Activated naive CD8-positive, alpha-beta T cell treated with anti-CD3 and anti-CD28 coated beads, Interleukin-2, amount 10 ng/mL, durations not matched to agents 7 days and 5 days (primary cell): ENCODE results near the gene FAM131B. TPM values are rescaled to one million over a fixed set of nuclear protein-coding genes. Genes with fewer than 3 reads are reported as not detected.
A peak's percentile ranks its signal among the peaks of the same experiment; 100 is the strongest.

Experiments used
- ATAC-seq: fragments of 150-1000 bp; cut with Tn5 transposase; one replicate; pipeline ENCODE4 v1.10.0; 2021; ENCODE audit warnings: low read depth, moderate library complexity
- POLR2A ChIA-PET: fragments of 350-600 bp; sonication (Branson Sonifier 250); formaldehyde crosslinking; loops from one replicate; lab custom pipeline; 2021; ENCODE audit warnings: antibody characterized with exemption; lab: Charles Lee
- DNase-seq: peaks from one replicate; pipeline ENCODE4 v3.0.0; 2021
- H3K27ac Mint-ChIP-seq: one replicate; pipeline ENCODE4 v1.8.0; 2022; ENCODE audit warnings: mild to moderate bottlenecking, mixed read lengths
- H3K27me3 Mint-ChIP-seq: one replicate; pipeline ENCODE4 v1.8.0; 2022; ENCODE audit warnings: mild to moderate bottlenecking, moderate library complexity, mixed read lengths
- H3K36me3 Mint-ChIP-seq: one replicate; pipeline ENCODE4 v1.8.0; 2021; ENCODE audit warnings: mild to moderate bottlenecking, mixed read lengths
- H3K4me1 Mint-ChIP-seq: one replicate; pipeline ENCODE4 v1.8.0; 2021; ENCODE audit warnings: mixed read lengths
- H3K4me3 Mint-ChIP-seq: one replicate; pipeline ENCODE4 v1.8.0; 2022; ENCODE audit warnings: mild to moderate bottlenecking, moderate library complexity, mixed read lengths
- H3K9me3 Mint-ChIP-seq: one replicate; pipeline ENCODE4 v1.8.0; 2021; ENCODE audit warnings: mixed read lengths
- total RNA-seq, 2 experiments: library from RNA; stranded (reverse); gene quantifications; one replicate each; pipeline ENCODE4 v1.2.3, GENCODE V29; 2021

Gene FAM131B
- total RNA-seq, 2 experiments from 2014 or later: 2.3 to 2.9 TPM

DNA sequence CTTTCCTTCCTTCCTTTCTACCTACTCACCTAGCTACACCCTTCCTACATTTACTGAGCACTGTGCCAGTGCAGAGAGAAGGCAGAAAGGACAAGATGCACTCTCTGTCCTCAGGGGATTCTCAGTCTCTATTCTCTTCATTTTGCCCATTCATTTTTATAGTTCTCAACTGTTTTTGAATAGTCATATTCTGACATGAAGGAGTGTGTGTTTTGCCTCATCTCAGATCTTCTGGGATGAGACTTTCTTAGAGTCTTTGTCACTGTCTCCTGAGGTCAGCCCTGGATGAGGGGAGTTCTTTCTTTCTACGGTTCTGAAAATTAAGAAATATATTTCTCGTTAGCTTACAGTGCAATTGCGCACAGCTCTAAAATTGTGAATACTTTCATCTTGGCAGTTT is 25.3 kb downstream of the FAM131B start:
- Mint-ChIP-seq H3K27me3 (peaks cover 47% of the 10 kb centered on the region), H3K9me3 (no peaks in the 10 kb centered on the region), H3K4me3 (no peak overlapping the region), H3K27ac (no peak overlapping the region), H3K4me1 (peaks cover 1% of the 10 kb centered on the region), H3K36me3 (no peaks in the 10 kb centered on the region)
- ATAC-seq (no peak), DNase-seq (no peak)
- POLR2A ChIA-PET: interaction anchor here (1.6 kb wide), 1 partner anchor 12 kb away, joined by 3 read pairs; no protein-coding TSS in a partner anchor

DNA sequence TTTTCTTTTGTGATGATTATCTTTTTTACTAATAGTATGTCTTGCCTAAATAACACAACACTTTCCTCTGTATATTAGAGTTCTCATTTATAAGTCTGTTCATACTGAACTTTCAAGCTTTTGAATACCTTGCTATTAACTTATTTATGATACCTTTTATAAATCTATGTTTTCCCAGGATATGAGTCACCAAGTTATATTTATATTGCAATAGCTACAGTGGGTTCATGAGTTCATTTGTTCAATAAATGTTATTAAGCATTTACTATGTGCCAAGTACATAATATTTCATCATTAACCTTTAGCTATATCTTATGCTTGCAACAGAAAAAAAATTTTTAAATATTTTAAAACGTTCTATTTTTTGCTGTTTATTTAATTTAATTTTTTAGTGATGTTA is 28.3 kb downstream of the FAM131B start:
- peaks cover 1% of the 10 kb centered on the region for H3K4me1 Mint-ChIP-seq

DNA sequence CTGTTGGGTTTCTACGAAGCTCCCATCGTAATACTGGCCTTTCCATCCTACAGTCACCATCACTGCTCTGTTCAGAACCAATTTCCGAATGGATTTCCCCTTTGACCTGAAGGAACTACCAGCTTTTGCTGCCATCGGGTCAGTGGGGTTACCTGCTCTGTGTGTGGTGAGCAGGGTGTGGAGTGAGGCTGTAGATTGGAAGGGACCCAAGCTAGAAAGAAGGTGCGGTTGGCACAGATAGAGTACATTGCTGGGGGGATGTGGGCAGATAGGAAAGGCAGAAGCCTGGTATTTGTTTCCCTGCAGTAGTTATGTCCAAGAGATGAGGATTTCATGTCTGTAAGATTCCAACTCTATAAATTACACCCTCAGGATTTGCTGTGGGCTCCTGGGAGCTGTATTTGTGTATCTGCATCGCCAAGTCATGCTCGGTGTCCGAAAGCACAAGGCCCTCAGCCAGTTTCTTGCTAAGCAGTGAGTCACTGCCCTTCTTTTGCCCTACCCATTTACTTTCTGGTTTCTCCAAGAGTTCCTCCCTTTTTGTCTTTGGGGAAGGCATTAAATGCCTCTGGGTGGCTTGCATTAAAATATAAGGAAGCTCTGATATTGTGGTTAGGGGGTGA is 31.2 kb downstream of the FAM131B start:
- no peak for DNase-seq
- Mint-ChIP-seq H3K9me3 (no peaks in the 10 kb centered on the region), H3K4me1 (no peaks in the 10 kb centered on the region), H3K4me3 (no peak overlapping the region), H3K36me3 (no peaks in the 10 kb centered on the region), H3K27ac (no peak overlapping the region), H3K27me3 (peaks cover 13% of the 10 kb centered on the region)
- POLR2A ChIA-PET: interaction anchor here (0.7 kb wide), 1 partner anchor 14 kb away, joined by 3 read pairs; no protein-coding TSS in a partner anchor
- no peak for ATAC-seq

More for the DNA sequence above, 28.3 kb downstream of the FAM131B start:
- Mint-ChIP-seq H3K27ac (no peak overlapping the region), H3K4me3 (no peak overlapping the region), H3K9me3 (no peaks in the 10 kb centered on the region), H3K27me3 (peaks cover 36% of the 10 kb centered on the region), H3K36me3 (no peaks in the 10 kb centered on the region)
- DNase-seq (no peak), ATAC-seq (no peak)
- POLR2A ChIA-PET: no interaction called here

DNA sequence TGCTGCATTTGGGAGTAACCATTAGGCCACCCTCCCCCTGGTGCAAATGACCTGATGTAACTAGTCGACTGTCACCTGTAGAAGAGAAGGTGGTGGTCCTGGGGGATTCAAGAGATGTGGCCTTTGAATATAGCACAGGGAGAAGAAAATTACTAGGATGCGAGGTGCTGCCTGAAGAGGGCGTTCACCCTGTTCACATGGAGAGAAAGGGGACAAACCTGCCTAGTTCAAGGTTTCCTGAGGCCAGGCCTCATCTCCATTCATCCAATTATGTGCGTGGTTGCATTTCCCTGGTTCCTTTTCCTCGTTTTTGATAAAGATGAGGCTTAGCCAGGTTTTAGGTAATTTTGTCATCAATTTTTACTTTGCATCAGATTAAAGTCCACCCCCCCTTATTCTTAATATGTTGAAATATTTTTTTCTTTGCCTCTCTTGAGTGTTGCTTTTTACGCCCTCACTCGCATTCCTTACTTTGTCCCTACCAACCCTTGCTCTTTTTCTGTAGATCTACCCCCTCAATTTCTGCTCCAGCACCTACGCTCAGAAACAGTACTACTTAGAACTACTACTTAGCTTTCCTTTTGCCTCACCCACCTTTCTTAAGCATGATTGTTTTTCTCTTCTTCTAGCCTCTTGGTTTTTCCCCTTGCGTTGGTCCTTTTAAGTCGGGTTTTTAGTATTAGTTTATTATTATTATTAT is 32.9 kb downstream of the FAM131B start:
- no peak for DNase-seq
- H3K36me3 Mint-ChIP-seq: no peaks in the 10 kb centered on the region
- ATAC-seq: no peak
- no peaks in the 10 kb centered on the region for H3K9me3 Mint-ChIP-seq
- H3K27me3 Mint-ChIP-seq: peaks cover 6% of the 10 kb centered on the region
- POLR2A ChIA-PET: no interaction called here
- peaks cover 9% of the 10 kb centered on the region for H3K4me1 Mint-ChIP-seq
- H3K4me3 Mint-ChIP-seq: no peak overlapping the region
- H3K27ac Mint-ChIP-seq: no peak overlapping the region

DNA sequence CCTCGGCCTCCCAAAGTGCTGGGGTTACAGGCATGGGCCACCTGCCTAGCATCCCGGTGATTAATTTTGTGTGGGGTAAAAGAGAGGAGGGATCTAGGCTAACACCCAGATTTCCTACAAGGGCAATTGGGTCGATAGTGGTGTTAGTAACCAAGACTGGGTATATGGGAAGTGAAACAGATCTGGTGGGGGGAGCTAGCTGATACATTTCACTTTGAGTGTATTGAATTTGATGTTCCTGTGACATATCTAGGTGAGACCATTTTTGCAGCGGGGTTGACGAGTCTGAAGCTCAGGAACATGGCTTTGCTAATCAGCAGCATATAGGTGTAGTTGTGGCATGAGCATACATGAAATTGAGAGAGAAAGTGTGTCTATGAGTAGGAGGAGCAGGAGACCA is 34.6 kb downstream of the FAM131B start:
- Mint-ChIP-seq H3K27me3 (peaks cover 4% of the 10 kb centered on the region), H3K9me3 (no peaks in the 10 kb centered on the region), H3K4me1 (peaks cover 9% of the 10 kb centered on the region), H3K36me3 (no peaks in the 10 kb centered on the region), H3K27ac (peak overlapping the region; percentile 19), H3K4me3 (no peak overlapping the region)
- ATAC-seq: no peak
- POLR2A ChIA-PET: interaction anchor here (0.6 kb wide), 1 partner anchor 10 kb away, joined by 3 read pairs; no protein-coding TSS in a partner anchor
- DNase-seq: no peak

DNA sequence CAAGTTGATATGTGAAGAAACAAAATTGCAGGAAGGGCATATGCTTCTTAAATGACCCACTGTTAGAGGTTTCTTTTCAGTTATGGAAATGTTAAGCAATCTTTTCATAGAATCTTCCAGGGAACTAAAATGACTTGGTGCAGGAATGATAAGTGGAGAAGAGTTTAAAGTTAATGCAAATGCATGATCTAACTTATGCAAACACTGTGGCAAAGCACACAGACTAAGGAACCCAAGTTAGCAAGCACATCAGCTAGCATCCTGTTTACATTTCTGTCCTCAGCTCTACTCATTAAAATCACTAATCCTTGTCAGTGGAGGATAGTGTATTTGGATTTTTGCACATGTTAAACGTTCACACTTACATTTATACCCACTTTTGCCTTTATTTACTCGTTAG is 37.3 kb downstream of the FAM131B start:
- DNase-seq: no peak
- POLR2A ChIA-PET: no interaction called here
- ATAC-seq: no peak
- H3K27ac Mint-ChIP-seq: no peak overlapping the region
- H3K4me3 Mint-ChIP-seq: no peak overlapping the region
- peaks cover 9% of the 10 kb centered on the region for H3K4me1 Mint-ChIP-seq
- no peaks in the 10 kb centered on the region for H3K9me3 Mint-ChIP-seq
- H3K36me3 Mint-ChIP-seq: no peaks in the 10 kb centered on the region
- no peaks in the 10 kb centered on the region for H3K27me3 Mint-ChIP-seq

DNA sequence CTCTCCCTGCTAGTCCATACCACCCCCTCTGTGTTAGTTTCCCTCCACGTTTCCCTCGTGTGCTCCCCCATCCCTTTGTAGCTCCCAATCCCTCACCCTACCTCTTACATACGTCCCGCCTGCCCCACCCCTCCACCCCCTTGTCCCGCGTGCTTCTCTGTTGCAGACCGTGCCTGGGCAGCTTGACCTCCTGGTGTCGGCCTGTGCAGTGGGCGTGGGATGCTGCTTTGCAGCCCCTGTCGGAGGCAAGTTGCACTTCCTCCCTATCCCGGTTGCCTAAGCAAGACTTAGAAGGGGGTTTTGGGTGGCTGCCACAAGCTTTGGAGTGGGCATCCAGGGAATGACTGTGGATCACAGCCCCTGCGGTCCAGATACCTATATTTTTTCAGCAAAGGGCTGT is 38.9 kb downstream of the FAM131B start:
- no peaks in the 10 kb centered on the region for H3K36me3 Mint-ChIP-seq
- POLR2A ChIA-PET: interaction anchor here (1.1 kb wide), 1 partner anchor 14 kb away, joined by 3 read pairs; no protein-coding TSS in a partner anchor
- no peak overlapping the region for H3K27ac Mint-ChIP-seq
- H3K27me3 Mint-ChIP-seq: peaks cover 2% of the 10 kb centered on the region
- no peak for DNase-seq
- H3K4me3 Mint-ChIP-seq: no peak overlapping the region
- no peak for ATAC-seq
- no peaks in the 10 kb centered on the region for H3K9me3 Mint-ChIP-seq
- H3K4me1 Mint-ChIP-seq: peaks cover 9% of the 10 kb centered on the region

DNA sequence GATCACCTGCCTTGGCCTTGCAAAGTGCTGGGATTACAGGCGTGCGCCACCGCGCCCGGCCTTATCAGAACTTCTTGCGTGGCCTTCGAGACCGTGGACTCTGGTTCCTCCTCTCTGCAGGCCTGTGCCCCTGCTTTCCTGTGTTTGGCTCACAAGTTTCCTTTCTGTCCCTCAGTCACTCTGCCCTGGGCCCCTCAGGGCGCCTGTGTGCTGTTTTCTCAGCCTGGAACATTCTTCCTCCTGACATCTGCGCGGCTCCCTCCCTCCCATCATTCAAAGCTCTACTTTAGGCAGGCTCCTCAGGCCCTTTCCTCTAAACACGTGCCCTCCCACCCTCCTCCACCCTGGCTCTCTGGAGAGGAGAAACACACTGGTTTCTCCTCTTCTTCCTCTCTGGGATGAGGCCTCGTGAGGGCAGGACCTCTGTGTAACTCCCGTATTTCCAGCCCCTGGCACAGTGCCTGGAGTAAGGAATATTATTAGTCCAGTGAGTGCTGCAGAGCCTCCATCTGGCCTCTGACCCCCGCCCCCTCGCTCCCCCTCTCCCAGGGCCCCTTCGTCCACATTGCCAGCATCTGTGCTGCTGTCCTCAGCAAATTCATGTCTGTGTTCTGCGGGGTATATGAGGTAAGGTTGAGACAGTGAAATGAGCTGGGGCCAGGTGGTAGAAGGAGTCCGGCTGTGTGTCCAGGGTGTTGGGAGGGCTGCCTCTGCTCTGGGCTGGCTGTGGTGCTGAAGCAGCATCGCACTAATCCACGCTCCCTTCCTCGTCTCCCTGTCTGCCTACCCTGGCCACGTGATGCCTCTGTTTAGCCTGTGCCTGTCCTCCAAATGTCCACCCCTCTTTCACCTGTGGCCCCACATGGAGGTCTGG is 39.5 kb downstream of the FAM131B start:
- Mint-ChIP-seq H3K4me1 (peaks cover 9% of the 10 kb centered on the region), H3K27me3 (peaks cover 2% of the 10 kb centered on the region), H3K4me3 (no peak overlapping the region), H3K9me3 (no peaks in the 10 kb centered on the region), H3K36me3 (no peaks in the 10 kb centered on the region), H3K27ac (no peak overlapping the region)
- ATAC-seq: no peak
- no peak for DNase-seq
- POLR2A ChIA-PET: interaction anchor here (1.1 kb wide), 1 partner anchor 13 kb away, joined by 3 read pairs; no protein-coding TSS in a partner anchor

DNA sequence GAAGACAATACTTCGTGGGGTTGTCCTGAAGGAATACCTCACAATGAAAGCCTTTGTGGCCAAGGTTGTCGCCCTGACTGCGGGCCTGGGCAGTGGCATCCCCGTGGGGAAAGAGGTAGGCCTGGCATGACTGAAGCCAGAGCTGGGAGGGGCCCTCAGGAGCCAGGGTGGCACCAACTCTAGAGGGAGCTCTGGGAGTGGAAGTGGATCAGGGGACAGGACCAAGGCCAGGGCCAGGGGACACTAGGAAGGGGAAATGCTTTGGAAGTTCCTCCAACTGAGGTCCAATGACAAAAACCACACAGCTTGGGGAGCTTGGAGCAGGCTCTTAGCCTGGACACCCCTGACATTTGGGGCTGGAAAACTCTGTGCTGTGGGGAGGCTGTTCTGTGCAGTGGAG is 40.8 kb downstream of the FAM131B start:
- POLR2A ChIA-PET: no interaction called here
- DNase-seq (no peak), ATAC-seq (peak; percentile 31)
- no peak overlapping the region for H3K4me3 Mint-ChIP-seq
- H3K36me3 Mint-ChIP-seq: no peaks in the 10 kb centered on the region
- peak overlapping the region; percentile 21 for H3K27ac Mint-ChIP-seq
- peaks cover 2% of the 10 kb centered on the region for H3K27me3 Mint-ChIP-seq
- H3K4me1 Mint-ChIP-seq: peaks cover 9% of the 10 kb centered on the region
- no peaks in the 10 kb centered on the region for H3K9me3 Mint-ChIP-seq

DNA sequence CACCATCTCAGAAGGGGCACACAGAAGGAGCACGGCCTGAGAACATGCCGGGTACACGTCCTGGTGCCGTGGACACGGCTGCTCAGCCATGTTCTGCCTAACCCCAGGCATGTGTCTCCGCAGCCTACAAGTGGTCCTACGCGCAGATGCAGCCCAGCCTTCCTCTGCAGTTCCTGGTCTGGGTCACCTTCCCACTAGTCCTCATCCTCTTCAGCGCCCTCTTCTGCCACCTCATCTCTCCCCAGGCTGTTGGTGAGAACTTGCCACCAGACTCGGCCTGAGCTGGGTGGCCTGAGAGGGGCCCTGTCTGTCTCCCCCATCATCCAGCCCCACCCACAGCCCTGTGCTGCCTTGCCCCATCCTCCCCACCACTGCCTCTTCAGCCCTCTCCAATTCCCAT is 41.3 kb downstream of the FAM131B start:
- no peaks in the 10 kb centered on the region for H3K9me3 Mint-ChIP-seq
- DNase-seq: no peak
- POLR2A ChIA-PET: no interaction called here
- no peaks in the 10 kb centered on the region for H3K36me3 Mint-ChIP-seq
- peaks cover 2% of the 10 kb centered on the region for H3K27me3 Mint-ChIP-seq
- H3K27ac Mint-ChIP-seq: no peak overlapping the region
- ATAC-seq: no peak
- peaks cover 9% of the 10 kb centered on the region for H3K4me1 Mint-ChIP-seq
- no peak overlapping the region for H3K4me3 Mint-ChIP-seq

DNA sequence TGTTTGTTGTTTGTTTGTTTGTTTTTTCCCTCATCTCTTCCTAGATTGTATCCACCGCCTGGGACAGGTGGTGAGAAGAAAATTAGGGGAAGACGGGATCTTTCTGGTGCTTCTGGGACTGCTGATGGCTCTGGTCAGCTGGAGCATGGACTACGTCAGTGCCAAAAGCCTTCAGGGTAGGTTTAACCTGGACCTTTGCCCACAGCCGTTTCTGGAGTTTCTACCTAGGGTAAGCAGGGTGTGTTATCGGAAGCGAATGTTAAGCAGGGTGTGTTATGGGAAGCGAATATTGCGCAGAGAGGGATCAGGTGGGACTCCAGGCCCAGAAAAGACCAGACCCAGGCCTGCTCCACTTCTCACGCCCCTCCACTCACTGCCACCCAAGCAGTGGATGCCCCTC is 41.9 kb downstream of the FAM131B start:
- no peak for DNase-seq
- Mint-ChIP-seq H3K4me3 (no peak overlapping the region), H3K27ac (no peak overlapping the region), H3K27me3 (peaks cover 2% of the 10 kb centered on the region), H3K36me3 (no peaks in the 10 kb centered on the region), H3K4me1 (peaks cover 7% of the 10 kb centered on the region), H3K9me3 (no peaks in the 10 kb centered on the region)
- ATAC-seq: no peak
- POLR2A ChIA-PET: no interaction called here

DNA sequence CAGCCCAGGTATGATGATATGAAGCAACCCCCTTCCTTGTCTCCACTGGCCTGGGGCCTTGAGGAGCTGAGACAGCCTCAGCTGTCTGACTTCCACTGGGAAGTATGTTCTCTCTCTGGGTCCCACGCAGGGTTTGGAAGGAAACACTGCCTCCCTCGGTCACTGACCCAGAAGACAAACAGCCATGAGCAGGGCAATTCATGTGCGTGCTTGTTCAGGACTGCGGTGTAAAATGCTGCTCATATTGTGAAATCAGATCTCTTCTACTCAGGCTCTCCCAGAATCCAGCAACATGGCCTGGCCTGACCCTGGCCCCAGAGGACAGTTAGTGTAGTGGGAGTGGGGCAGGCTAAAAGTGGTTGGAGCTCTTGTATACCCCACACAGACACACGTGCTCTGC is 43.9 kb downstream of the FAM131B start:
- no peaks in the 10 kb centered on the region for H3K36me3 Mint-ChIP-seq
- no peak overlapping the region for H3K27ac Mint-ChIP-seq
- peaks cover 5% of the 10 kb centered on the region for H3K4me1 Mint-ChIP-seq
- DNase-seq (no peak), ATAC-seq (no peak)
- no peak overlapping the region for H3K4me3 Mint-ChIP-seq
- H3K27me3 Mint-ChIP-seq: peaks cover 5% of the 10 kb centered on the region
- POLR2A ChIA-PET: no interaction called here
- peaks cover 1% of the 10 kb centered on the region for H3K9me3 Mint-ChIP-seq

DNA sequence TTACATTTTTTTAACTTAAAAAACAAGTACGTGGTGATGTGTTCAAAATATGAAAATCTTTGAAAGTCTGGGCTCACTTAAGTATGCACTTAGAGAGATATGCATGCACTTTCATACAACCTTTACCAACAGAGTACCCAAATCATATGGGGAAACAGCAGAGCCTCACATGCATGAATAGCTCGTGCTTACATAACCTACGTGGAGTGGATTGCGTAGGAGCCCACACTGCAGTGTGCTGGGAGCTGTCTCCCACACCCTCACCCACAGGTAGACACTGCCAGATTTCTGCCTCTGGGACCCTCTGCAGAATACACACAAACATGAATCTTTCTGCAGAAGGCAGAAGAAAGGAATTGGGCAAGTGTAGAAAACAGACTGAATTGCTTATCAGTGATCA is 46.0 kb downstream of the FAM131B start:
- no peak for ATAC-seq
- DNase-seq: no peak
- Mint-ChIP-seq H3K27ac (no peak overlapping the region), H3K9me3 (peaks cover 1% of the 10 kb centered on the region), H3K27me3 (peaks cover 5% of the 10 kb centered on the region), H3K4me3 (no peak overlapping the region), H3K4me1 (peaks cover 5% of the 10 kb centered on the region), H3K36me3 (peaks cover 11% of the 10 kb centered on the region)
- POLR2A ChIA-PET: no interaction called here
